GM19395 (cell line): ENCODE measurements around the gene RFPL3.
"Not testable (repeated sequence)": the region's sequence is repeated elsewhere in the genome, so short reads cannot be mapped to it uniquely, and the experiment has no call there.

Source experiments
- ATAC-seq: cut with Tn5 transposase; IDR thresholded peaks from one replicate; pipeline ENCODE4 v1.9.1; 2021; ENCODE audit warnings: mild to moderate bottlenecking, moderate library complexity; ENCODE audit not compliant: unreplicated experiment

The RFPL3 gene

GRCh38 chr22:32329202-32329645 lies 28.4 kb upstream of the RFPL3 start:
- no peak for ATAC-seq

- ATAC-seq: no peak
Observed at GRCh38 chr22:32331236-32331917, 26.3 kb upstream of the RFPL3 start.

GRCh38 chr22:32331918-32332725 lies 25.5 kb upstream of the RFPL3 start:
- no peak for ATAC-seq

GRCh38 chr22:32333141-32333768 lies 24.4 kb upstream of the RFPL3 start:
- ATAC-seq: no peak

- ATAC-seq: no peak
Observed at GRCh38 chr22:32333769-32334659, 23.7 kb upstream of the RFPL3 start.

- ATAC-seq: no peak
Observed at GRCh38 chr22:32334660-32335365, 22.9 kb upstream of the RFPL3 start.

GRCh38 chr22:32335471-32335870 lies 22.2 kb upstream of the RFPL3 start:
- no peak for ATAC-seq

GRCh38 chr22:32336121-32336603 lies 21.5 kb upstream of the RFPL3 start:
- ATAC-seq: no peak

GRCh38 chr22:32336771-32337424 lies 20.8 kb upstream of the RFPL3 start:
- no peak for ATAC-seq

GRCh38 chr22:32337425-32337824 lies 20.2 kb upstream of the RFPL3 start:
- not testable (repeated sequence) for ATAC-seq

- ATAC-seq: no peak
Observed at GRCh38 chr22:32338757-32339156, 18.9 kb upstream of the RFPL3 start.

- ATAC-seq: no peak
Observed at GRCh38 chr22:32339190-32340012, 18.3 kb upstream of the RFPL3 start.

- ATAC-seq: no peak
Observed at GRCh38 chr22:32340411-32340810, 17.3 kb upstream of the RFPL3 start.

GRCh38 chr22:32341122-32341740 lies 16.4 kb upstream of the RFPL3 start:
- no peak for ATAC-seq

- ATAC-seq: no peak
Observed at GRCh38 chr22:32342977-32343376, 14.7 kb upstream of the RFPL3 start.

- ATAC-seq: no peak
Observed at GRCh38 chr22:32343941-32344340, 13.7 kb upstream of the RFPL3 start.

- ATAC-seq: no peak
Observed at GRCh38 chr22:32348031-32348611, 9.5 kb upstream of the RFPL3 start.

- not testable (repeated sequence) for ATAC-seq
Observed at GRCh38 chr22:32351875-32352274, 5.8 kb upstream of the RFPL3 start.
